Measurements from ENCODE around the gene CNBP.
"Not testable (repeated sequence)": the region's sequence is repeated elsewhere in the genome, so short reads cannot be mapped to it uniquely, and the experiment has no call there.

Gene CNBP

GRCh38 chr3:129184784-129185542 is 1.3 kb upstream of the CNBP start:
- not testable (repeated sequence) for DNase-seq

GRCh38 chr3:129184396-129184657 is 631 bp upstream of the CNBP start:
- peak in 1 of 14 donors; percentile 60 for DNase-seq

- peak in 2 of 14 donors; percentile 47 to 52 for DNase-seq
Observed at GRCh38 chr3:129182390-129183185, 1.1 kb downstream of the CNBP start.

DNA sequence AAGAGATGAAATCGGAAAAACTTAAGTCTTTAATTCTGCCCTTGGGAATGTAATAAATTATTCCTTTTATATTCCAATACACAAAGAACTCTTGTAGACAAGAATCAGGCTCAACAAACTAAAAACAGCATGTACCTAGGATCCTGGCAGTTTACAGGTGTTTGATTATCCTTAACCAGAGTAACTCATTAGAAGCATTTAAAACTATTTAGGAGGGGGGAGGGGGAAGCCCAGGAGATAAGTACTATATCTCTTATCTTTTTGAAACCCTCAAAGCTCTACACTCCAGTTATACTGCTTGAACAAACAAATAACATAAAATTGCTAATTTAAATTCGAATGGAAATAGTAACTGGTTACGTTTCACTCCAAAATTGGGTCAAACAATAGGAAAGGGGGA is 1.9 kb downstream of the CNBP start:
- no peak for DNase-seq

GRCh38 chr3:129180461-129180860 is 3.2 kb downstream of the CNBP start:
- no peak for DNase-seq

- no peak for DNase-seq
Observed at GRCh38 chr3:129176051-129176450, 7.6 kb downstream of the CNBP start.

GRCh38 chr3:129173725-129174124 is 10.0 kb downstream of the CNBP start:
- DNase-seq = no peak

- no peak for DNase-seq
Observed at GRCh38 chr3:129173206-129173605, 10.5 kb downstream of the CNBP start.

- DNase-seq = no peak
Observed at GRCh38 chr3:129166579-129167332, 16.9 kb downstream of the CNBP start.

DNA sequence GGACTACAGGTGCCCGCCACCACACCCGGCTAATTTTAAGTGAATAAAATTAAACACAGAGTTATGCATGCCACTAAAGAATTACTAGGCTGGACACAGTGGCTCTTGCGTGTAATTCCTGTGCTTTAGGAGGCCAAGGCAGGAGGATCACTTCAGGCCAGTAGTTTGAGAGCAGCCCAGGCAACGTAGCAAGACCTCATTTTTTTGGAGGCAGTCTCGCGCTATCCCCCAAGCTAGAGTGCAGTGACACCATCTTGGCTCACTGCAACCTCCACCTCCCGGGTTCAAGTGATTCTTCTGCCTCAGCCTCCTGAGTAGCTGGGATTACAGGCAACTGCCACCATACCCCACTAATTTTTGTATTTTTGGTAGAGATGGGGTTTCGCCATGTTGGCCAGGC is 18.1 kb downstream of the CNBP start:
- DNase-seq = not testable (repeated sequence)

DNA sequence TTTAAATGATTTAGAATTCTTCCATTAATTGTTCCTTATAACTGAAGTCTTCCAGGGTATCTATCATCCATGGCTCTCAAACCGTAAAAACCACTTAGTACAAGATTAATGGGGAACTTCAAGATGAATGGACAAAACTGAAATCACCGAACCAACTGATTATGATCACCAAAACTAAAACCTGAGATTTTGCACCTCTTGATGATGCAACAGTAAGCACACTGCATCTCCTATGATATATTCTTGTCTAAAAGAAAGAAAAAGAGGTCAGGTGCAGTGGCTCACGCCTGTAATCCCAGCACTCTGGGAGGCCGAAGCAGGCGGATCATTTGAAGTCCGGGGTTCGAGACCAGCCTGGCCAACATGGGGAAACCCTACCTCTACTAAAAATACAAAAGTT is 19.2 kb downstream of the CNBP start:
- DNase-seq = no peak

- no peak for DNase-seq
Observed at GRCh38 chr3:129162729-129163579, 20.7 kb downstream of the CNBP start.

DNA sequence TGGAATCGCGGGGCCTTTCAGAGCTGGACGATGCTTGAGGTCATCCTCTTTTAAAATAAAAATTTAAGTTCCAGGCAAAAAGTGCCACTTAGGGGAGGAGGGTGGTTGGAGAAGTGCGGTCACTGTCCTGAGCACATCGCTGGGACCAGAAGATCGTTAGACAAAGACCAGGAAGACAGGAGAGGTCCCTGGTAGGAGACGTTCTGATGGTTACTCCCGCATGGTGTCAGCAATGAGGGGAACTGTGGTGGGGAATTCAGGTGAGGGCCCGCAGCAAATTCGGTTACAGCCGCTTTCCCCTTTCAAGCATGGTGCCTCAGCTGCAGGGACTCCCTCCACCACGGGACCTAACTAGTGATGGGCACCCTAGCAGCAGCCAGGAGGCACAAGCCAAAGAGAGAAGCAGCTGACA is 21.8 kb downstream of the CNBP start:
- peak in 3 of 14 donors; percentile 4 to 42 (median 24) for DNase-seq

DNA sequence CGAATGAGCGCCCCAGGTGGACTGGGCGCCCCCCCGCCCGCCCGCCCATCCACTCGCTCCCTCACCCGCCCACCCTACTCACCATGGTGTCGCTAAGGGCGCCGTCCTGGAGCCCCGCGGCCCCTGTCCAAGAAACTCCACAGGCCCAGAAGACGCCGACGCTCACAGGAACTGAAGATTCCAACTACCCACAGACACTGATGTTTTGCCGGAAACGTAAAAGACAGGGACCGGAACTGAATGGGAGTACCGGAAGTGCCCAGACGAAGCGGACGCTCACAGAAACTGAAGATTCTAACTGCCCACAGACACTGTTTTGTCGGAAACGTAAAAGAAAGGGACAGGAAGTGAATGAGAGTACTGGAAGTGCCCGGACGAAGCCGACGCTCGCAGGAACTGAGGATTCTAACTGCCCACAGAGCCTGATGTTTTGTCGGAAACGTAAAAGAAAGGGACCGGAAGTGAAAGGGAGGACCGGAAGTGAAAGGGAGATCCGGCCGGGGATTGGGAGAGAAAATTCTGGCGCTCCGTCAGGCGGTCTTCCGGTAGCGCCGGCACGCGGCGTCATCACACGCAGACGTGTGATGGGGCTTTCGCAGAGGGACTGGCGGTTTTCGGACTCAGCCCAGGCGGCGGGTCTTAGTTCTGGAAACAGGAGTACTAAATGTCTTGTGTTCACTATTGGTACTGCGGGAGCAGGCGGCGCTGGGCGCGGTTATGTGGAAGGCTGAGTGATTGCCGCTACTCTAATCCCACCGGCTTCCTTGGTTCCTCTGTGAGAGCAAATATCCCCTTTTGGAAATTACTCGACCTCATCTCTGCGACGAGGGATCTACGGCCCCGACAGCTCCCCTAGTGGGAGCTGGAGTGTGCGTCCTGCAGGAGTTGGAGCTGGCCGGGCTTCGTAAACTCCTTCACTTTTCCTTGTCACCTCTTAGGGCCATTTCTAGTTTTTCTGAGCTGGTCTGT is 22.5 kb downstream of the CNBP start, which contains the start of gene ISY1:
Gene ISY1, minus strand, starts transcription at position 173 of the 969 bp plus-strand sequence. Its CDS starts 88 bp downstream, at position 85.
- DNase-seq = peak; percentile 49 to 97 (median 90)

DNA sequence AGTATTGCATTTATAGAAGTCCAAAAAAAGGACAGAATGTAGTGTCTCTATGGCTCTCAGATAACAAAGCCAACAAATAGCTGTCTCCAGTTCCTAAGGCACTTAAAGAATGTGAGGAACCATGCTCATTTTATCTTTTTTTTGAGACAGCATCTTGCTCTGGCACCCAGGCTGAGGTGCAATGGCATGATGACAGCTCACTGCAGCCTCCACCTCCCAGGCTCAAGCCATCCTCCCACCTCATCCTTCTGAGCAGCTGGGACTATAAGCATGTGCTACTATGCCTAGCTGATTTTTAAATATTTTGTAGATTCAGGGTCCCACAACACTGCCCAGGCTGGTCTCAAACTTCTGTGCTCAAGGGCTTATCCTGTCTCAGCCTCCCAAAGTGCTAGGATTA is 38.9 kb downstream of the CNBP start:
- DNase-seq = no peak

DNA sequence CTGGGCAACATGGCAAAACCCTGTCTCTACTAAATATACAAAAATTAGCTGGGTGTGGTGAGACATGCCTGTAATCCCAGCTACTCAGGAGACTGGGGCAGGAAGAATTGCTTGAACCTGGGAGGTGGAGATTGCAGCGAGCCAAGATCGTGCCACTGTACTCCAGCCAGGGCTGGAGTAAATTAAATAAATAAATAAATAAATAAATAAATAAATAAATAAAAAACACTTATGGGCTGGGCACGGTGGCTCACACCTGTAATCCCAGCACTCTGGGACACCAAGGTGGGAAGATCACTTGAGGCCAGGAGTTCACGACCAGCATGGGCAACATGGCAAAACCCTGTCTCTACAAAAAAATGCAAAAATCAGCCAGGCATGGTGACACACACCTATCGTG is 42.7 kb downstream of the CNBP start:
- not testable (repeated sequence) for DNase-seq

- DNase-seq = no peak
Observed at GRCh38 chr3:129139911-129140310, 43.8 kb downstream of the CNBP start.

GRCh38 chr3:129136275-129136674 is 47.4 kb downstream of the CNBP start:
- not testable (repeated sequence) for DNase-seq

DNA sequence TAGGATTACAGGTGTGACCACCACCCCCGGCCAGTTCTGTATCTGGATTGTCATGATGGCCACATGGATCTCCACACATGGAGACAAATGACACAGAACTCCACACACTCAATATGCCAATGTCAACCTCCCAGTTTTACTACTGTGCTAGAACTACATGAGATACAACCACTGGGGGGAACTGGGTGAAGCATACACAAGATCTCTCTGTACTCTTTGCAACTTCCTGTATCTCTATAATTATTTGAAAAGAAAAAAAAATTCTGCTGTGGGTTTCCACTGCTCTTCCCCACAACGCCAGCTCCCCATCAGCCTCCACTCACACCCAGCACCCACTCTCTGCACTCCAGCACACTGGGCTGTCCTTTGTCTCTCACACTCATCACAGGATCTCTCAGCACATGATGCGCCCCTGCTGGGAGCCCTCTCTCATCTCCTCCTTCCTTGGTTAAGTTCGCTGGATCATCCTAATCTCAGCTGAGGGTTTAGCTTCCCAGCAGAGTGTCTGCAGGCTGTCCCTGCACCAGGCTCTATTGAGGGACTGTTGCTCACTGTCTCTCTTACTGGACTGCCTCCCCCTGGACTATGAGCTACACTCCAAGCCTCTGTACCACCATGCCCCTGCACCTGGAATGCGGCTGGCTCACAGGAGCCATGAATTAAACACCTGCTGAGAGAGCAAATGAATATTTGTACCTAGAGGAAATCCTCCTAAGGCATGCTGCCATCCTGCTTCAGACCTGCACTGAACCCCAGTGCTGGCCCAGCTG is 51.4 kb downstream of the CNBP start:
- no peak for DNase-seq

DNA sequence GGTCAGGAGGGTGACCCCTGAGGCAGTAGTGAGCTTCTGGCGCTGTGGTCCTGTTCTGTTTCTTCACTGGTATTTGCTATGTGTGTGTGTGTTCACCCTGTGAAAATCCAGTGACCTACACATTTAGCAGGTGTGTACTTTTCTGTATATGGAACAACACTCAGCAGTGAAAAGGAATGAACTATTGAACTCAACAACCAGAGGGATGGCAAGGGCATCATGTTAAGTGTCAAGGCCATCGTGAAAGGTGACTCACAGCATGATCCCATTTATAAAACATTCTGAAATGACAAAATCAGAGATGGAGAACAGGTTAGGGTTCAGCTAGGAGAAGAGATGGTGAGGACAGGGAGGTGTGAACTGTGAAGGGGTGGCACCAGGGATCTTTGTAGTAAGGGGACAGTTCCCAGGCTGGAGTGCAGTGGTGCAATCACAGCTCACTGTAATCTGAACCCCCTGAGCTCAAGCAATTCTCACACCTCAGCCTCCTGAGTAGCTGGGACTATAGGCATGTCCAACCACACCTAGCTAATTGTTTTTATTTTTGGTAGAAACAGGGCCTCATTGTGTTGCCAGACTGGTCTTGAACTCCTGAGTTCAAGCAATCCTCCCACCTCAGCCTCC is 52.1 kb downstream of the CNBP start:
- no peak for DNase-seq
